B cell (primary cell): ENCODE results near the gene CDCA7L. TPM values are rescaled to one million over a fixed set of nuclear protein-coding genes. Genes with fewer than 3 reads are reported as not detected.

Experiments used
- ATAC-seq: fragments of 200-7000 bp; cut with Tn5 transposase; one replicate; pipeline ENCODE4 v1.10.0; 2021; ENCODE audit warnings: low read depth, mild to moderate bottlenecking, moderate number of reproducible peaks, moderate library complexity
- CTCF ChIA-PET: fragments of 350-600 bp; sonication (Branson Sonifier 250); formaldehyde crosslinking; loops from one replicate; lab custom pipeline; 2021; ENCODE audit warnings: antibody characterized with exemption, inconsistent platforms; lab: Charles Lee
- POLR2A ChIA-PET: fragments of 350-600 bp; sonication (Branson Sonifier 250); formaldehyde crosslinking; loops from one replicate; lab custom pipeline; 2021; ENCODE audit warnings: antibody characterized with exemption; lab: Charles Lee
- DNase-seq: peaks from one replicate; pipeline ENCODE4 v3.0.0; 2013
- H2AFZ ChIP-seq: 2 replicates; pipeline ENCODE4 v1.6.1; 2012; ENCODE audit warnings: mild to moderate bottlenecking, low read depth, low read length; ENCODE audit not compliant: insufficient read depth, poor library complexity, severe bottlenecking
- H3K27ac ChIP-seq, 2 donors: 1 replicate in 1 of 2; 2 replicates in 1 of 2; pipeline ENCODE4 v1.5.1; 2012 to 2013; ENCODE audit warnings: low read length in 2 of 2, mild to moderate bottlenecking in 2 of 2, moderate library complexity in 1 of 2
- H3K27me3 ChIP-seq, 4 experiments: fragments of 200-600 bp in 1 of 4; sonication (generic) in 1 of 4; replicated peaks in 1 of 4; 1 replicate in 2 of 4; 2 replicates in 2 of 4; pipeline versions ENCODE4 v1.6.1 to v1.7.0; 2013 to 2016; ENCODE audit warnings: low read length in 3 of 4, mild to moderate bottlenecking in 2 of 4, mixed read lengths in 1 of 4, moderate library complexity in 1 of 4; ENCODE audit not compliant: insufficient read depth in 4 of 4, control insufficient read depth in 3 of 4; ENCODE audit errors: control extremely low read depth in 1 of 4
- H3K36me3 ChIP-seq, 2 experiments: replicated peaks in 1 of 2; 1 replicate in 1 of 2; 2 replicates in 1 of 2; pipeline versions ENCODE4 v1.6.1 to v1.7.1; 2013; ENCODE audit warnings: low read length in 1 of 2; ENCODE audit not compliant: insufficient read depth in 2 of 2, control insufficient read depth in 1 of 2; ENCODE audit errors: control extremely low read depth in 1 of 2, extremely low read depth in 1 of 2
- H3K4me1 ChIP-seq, 2 donors: fragments of 200-600 bp in 1 of 2; sonication (generic) in 1 of 2; 1 replicate in 1 of 2; 2 replicates in 1 of 2; pipeline versions ENCODE4 v1.5.1 to v1.6.1; 2013 to 2017; ENCODE audit warnings: low read length in 2 of 2; ENCODE audit not compliant: control insufficient read depth in 2 of 2, insufficient read depth in 2 of 2
- H3K4me2 ChIP-seq: replicated peaks from 2 replicates; pipeline ENCODE3; 2012; ENCODE audit warnings: mild to moderate bottlenecking, low read depth, low read length; ENCODE audit not compliant: poor library complexity, severe bottlenecking
- H3K4me3 ChIP-seq, 5 experiments: fragments of 200-600 bp in 1 of 5; sonication (generic) in 1 of 5; 1 replicate in 3 of 5; 2 replicates in 2 of 5; pipeline versions ENCODE4 v1.5.1 to v1.7.0; 2011 to 2016; ENCODE audit warnings: low read length in 4 of 5, mild to moderate bottlenecking in 4 of 5, low read depth in 2 of 5, control low read depth in 1 of 5, moderate library complexity in 1 of 5; ENCODE audit not compliant: insufficient read depth in 1 of 5; ENCODE audit errors: control extremely low read depth in 1 of 5, extremely low read depth in 1 of 5
- H3K79me2 ChIP-seq: fragments of 200-600 bp; sonication (generic); one replicate; pipeline ENCODE4 v1.6.0; 2016; ENCODE audit warnings: low read length; ENCODE audit not compliant: control insufficient read depth, insufficient read depth
- H3K9ac ChIP-seq: fragments of 200-600 bp; sonication (generic); 2 replicates; pipeline ENCODE4 v1.6.1; 2017; ENCODE audit warnings: mild to moderate bottlenecking, low read length, moderate library complexity
- H3K9me3 ChIP-seq, 3 donors: one replicate each; pipeline versions ENCODE4 v1.6.1 to v1.7.1; 2013; ENCODE audit warnings: low read length in 2 of 3; ENCODE audit not compliant: control insufficient read depth in 2 of 3, insufficient read depth in 1 of 3; ENCODE audit errors: control extremely low read depth in 1 of 3
- H4K20me1 ChIP-seq: 2 replicates; pipeline ENCODE4 v1.6.0; 2012; ENCODE audit warnings: mild to moderate bottlenecking, low read length; ENCODE audit not compliant: insufficient read depth, control insufficient read depth, poor library complexity, severe bottlenecking
- H3K27ac Mint-ChIP-seq: one replicate; pipeline ENCODE4 v1.8.0; 2021; ENCODE audit warnings: mixed read lengths
- H3K27me3 Mint-ChIP-seq: one replicate; pipeline ENCODE4 v1.8.0; 2021; ENCODE audit warnings: mixed read lengths
- H3K4me1 Mint-ChIP-seq: one replicate; pipeline ENCODE4 v1.8.0; 2021; ENCODE audit warnings: mixed read lengths
- H3K4me3 Mint-ChIP-seq: one replicate; pipeline ENCODE4 v1.8.0; 2021; ENCODE audit warnings: mixed read lengths
- H3K9me3 Mint-ChIP-seq: one replicate; pipeline ENCODE4 v1.8.0; 2022; ENCODE audit warnings: mixed read lengths; ENCODE audit not compliant: insufficient read depth
- CTCF ChIP-seq: fragments of 200-600 bp; IDR thresholded peaks from one replicate; pipeline ENCODE4 v1.8.0; 2022; ENCODE audit warnings: antibody characterized with exemption, mild to moderate bottlenecking
- EZH2 ChIP-seq: IDR thresholded peaks from 2 replicates; pipeline ENCODE4 v1.6.1; 2012; ENCODE audit warnings: borderline replicate concordance, low read depth, mild to moderate bottlenecking, moderate library complexity, low read length; ENCODE audit not compliant: insufficient read depth, poor library complexity, severe bottlenecking
- WGBS: methylation state at CpG from one replicate; pipeline ENCODE4 v1.1.5; 2013; ENCODE audit warnings: missing lambda C conversion rate; ENCODE audit not compliant: insufficient coverage; 5-methylcytosine and 5-hydroxymethylcytosine counted together
- intact Hi-C: fragments of 100-400 bp; cut with micrococcal nuclease; formaldehyde crosslinking; loops from one replicate; pipeline ENCODE4 v1.10.0; 2022
- polyA plus RNA-seq: library from polyadenylated mRNA; depleted of rRNA; stranded (reverse); fragments of >200 nt; gene quantifications from 2 replicates; pipeline ENCODE4 v1.2.3, GENCODE V29; 2012
- total RNA-seq, 2 donors: library from RNA; stranded (reverse); fragments of 120-200 nt in 1 of 2; gene quantifications; 1 replicate in 1 of 2; 2 replicates in 1 of 2; pipeline versions ENCODE4 v1.2.3 to v1.2.4, GENCODE V29; 2013 to 2022

CDCA7L gene
- total and polyA plus RNA-seq, 2 donors (not counting 1 experiment from before 2014, with no cell fraction given), result 84.0 to 129 TPM

- H3K27me3 Mint-ChIP-seq, result no peaks in the 10 kb centered on the region
- H3K4me1 Mint-ChIP-seq, result peaks cover 66% of the 10 kb centered on the region
- no peaks in the 10 kb centered on the region for H3K9me3 Mint-ChIP-seq
- Histone ChIP-seq H3K9me3 (no peaks in the 10 kb centered on the region), H3K27me3 (no peaks in the 10 kb centered on the region), H2AFZ (no peak overlapping the region), H3K9ac (no peak overlapping the region), H3K79me2 (peaks cover 100% of the 10 kb centered on the region), H3K4me2 (peak overlapping the region; percentile 24), H3K4me1 (peaks cover 5 to 45% of the 10 kb centered on the region in 2 donors), H4K20me1 (peaks cover 82% of the 10 kb centered on the region), H3K4me3 (no peak overlapping the region), H3K36me3 (peaks cover 2 to 12% of the 10 kb centered on the region in 2 experiments), H3K27ac (peak overlapping the region in 1 of 2 donors; percentile 7)
- TF ChIP-seq EZH2, result no peak
- intact Hi-C loops, result no loop called here
- ChIA-PET CTCF (interaction anchor here (1.4 kb wide), 2 partner anchors 16 to 21 kb away, joined by 3 read pairs; no protein-coding TSS in a partner anchor), POLR2A (no interaction called here)
- ATAC-seq (no peak), DNase-seq (no peak)
- no peak overlapping the region for H3K4me3 Mint-ChIP-seq
- H3K27ac Mint-ChIP-seq, result no peak overlapping the region
- WGBS, result no CpG with 5 or more reads among the region's 3 CpGs
Observed at GRCh38 chr7:21920936-21921335, 24.8 kb downstream of the CDCA7L start.

- H3K27me3 Mint-ChIP-seq, result no peaks in the 10 kb centered on the region
- CTCF ChIA-PET, result no interaction called here
- peaks cover 82% of the 10 kb centered on the region for H4K20me1 ChIP-seq
- H3K27me3 ChIP-seq, result no peaks in the 10 kb centered on the region
- H3K4me1 Mint-ChIP-seq, result peaks cover 64% of the 10 kb centered on the region
- no peaks in the 10 kb centered on the region for H3K9me3 Mint-ChIP-seq
- intact Hi-C loops, result loop anchor here (5.0 kb wide), 1 partner anchor 84 kb away; no protein-coding TSS in a partner anchor
- no peak overlapping the region for H3K9ac ChIP-seq
- peaks cover 2 to 33% of the 10 kb centered on the region in 2 experiments for H3K36me3 ChIP-seq
- no peak overlapping the region for H3K4me3 ChIP-seq
- WGBS, result 100% methylated on average over 1 of the region's 2 CpGs
- no peak overlapping the region for H3K27ac ChIP-seq
- H3K4me3 Mint-ChIP-seq, result no peak overlapping the region
- H2AFZ ChIP-seq, result no peak overlapping the region
- H3K4me2 ChIP-seq, result no peak overlapping the region
- ATAC-seq (no peak), DNase-seq (no peak)
- no peaks in the 10 kb centered on the region for H3K9me3 ChIP-seq
- H3K4me1 ChIP-seq, result peaks cover 23 to 51% of the 10 kb centered on the region in 2 donors
- H3K79me2 ChIP-seq, result peaks cover 96% of the 10 kb centered on the region
- TF ChIP-seq CTCF (no peak), EZH2 (no peak)
- POLR2A ChIA-PET, result no interaction called here
- H3K27ac Mint-ChIP-seq, result no peak overlapping the region
Observed at GRCh38 chr7:21918216-21918615, 27.5 kb downstream of the CDCA7L start.
